Astrocyte (in vitro differentiated cells and primary cell): ENCODE measurements around the gene PSME4. TPM values are rescaled to one million over a fixed set of nuclear protein-coding genes. Genes with fewer than 3 reads are reported as not detected.
"Not testable (repeated sequence)": the region's sequence is repeated elsewhere in the genome, so short reads cannot be mapped to it uniquely, and the experiment has no call there.

Source experiments
- DNase-seq: peaks from one replicate; pipeline ENCODE4 v3.0.0-alpha.2; 2010; ENCODE audit warnings: low read depth
- FAIRE-seq: peaks from 2 replicates; lab custom pipeline; 2011; peaks lifted over from hg19 to GRCh38; lab: Jason Lieb, UNC
- H2AFZ ChIP-seq: 2 replicates; pipeline ENCODE4 v1.6.0; 2012; ENCODE audit warnings: low read depth, low read length, inconsistent platforms
- H3K27ac ChIP-seq: 2 replicates; pipeline ENCODE4 v1.5.1; 2011; ENCODE audit warnings: low read depth, low read length, inconsistent platforms
- H3K27me3 ChIP-seq: 2 replicates; pipeline ENCODE4 v1.6.0; 2011; ENCODE audit warnings: low read length, inconsistent platforms; ENCODE audit not compliant: insufficient read depth
- H3K36me3 ChIP-seq: 2 replicates; pipeline ENCODE4 v1.5.1; 2011; ENCODE audit warnings: low read length, inconsistent platforms; ENCODE audit not compliant: insufficient read depth
- H3K4me1 ChIP-seq: 2 replicates; pipeline ENCODE4 v1.5.1; 2011; ENCODE audit warnings: low read length, inconsistent platforms; ENCODE audit not compliant: insufficient read depth
- H3K4me2 ChIP-seq: 2 replicates; pipeline ENCODE4 v1.6.0; 2012; ENCODE audit warnings: low read length, inconsistent platforms
- H3K4me3 ChIP-seq: 2 replicates; pipeline ENCODE4 v1.5.1; 2011; ENCODE audit warnings: low read depth, mild to moderate bottlenecking, low read length, inconsistent platforms; ENCODE audit not compliant: insufficient read depth
- H3K79me2 ChIP-seq: 2 replicates; pipeline ENCODE4 v1.6.0; 2012; ENCODE audit warnings: mild to moderate bottlenecking, low read length, inconsistent platforms; ENCODE audit not compliant: insufficient read depth
- H3K9ac ChIP-seq: 2 replicates; pipeline ENCODE4 v1.6.0; 2012; ENCODE audit warnings: mild to moderate bottlenecking, low read length, inconsistent platforms
- H3K9me3 ChIP-seq: 2 replicates; pipeline ENCODE4 v1.5.1; 2012; ENCODE audit warnings: low read depth, mild to moderate bottlenecking, low read length, inconsistent platforms; ENCODE audit not compliant: insufficient read depth
- H4K20me1 ChIP-seq: 2 replicates; pipeline ENCODE4 v1.6.0; 2012; ENCODE audit warnings: low read length, inconsistent platforms; ENCODE audit not compliant: insufficient read depth
- H3K27ac Mint-ChIP-seq: one replicate; pipeline ENCODE4 v1.8.0; 2021; ENCODE audit warnings: mild to moderate bottlenecking, mixed read lengths; ENCODE audit not compliant: unreplicated experiment
- H3K27me3 Mint-ChIP-seq: one replicate; pipeline ENCODE4 v1.8.0; 2021; ENCODE audit warnings: low read depth, mixed read lengths; ENCODE audit not compliant: unreplicated experiment
- H3K36me3 Mint-ChIP-seq: one replicate; pipeline ENCODE4 v1.8.0; 2021; ENCODE audit warnings: low read depth, mixed read lengths; ENCODE audit not compliant: unreplicated experiment
- H3K4me1 Mint-ChIP-seq: one replicate; pipeline ENCODE4 v1.8.0; 2021; ENCODE audit warnings: low read depth, mixed read lengths; ENCODE audit not compliant: unreplicated experiment
- H3K4me3 Mint-ChIP-seq: one replicate; pipeline ENCODE4 v1.8.0; 2021; ENCODE audit warnings: mild to moderate bottlenecking, moderate library complexity, mixed read lengths; ENCODE audit not compliant: unreplicated experiment
- H3K9me3 Mint-ChIP-seq: one replicate; pipeline ENCODE4 v1.8.0; 2021; ENCODE audit warnings: mild to moderate bottlenecking, mixed read lengths; ENCODE audit not compliant: unreplicated experiment
- CTCF ChIP-seq: IDR thresholded peaks from 2 replicates; pipeline ENCODE4 v1.5.1; 2011; ENCODE audit warnings: low read depth, mild to moderate bottlenecking, inconsistent platforms, low read length, moderate library complexity; ENCODE audit not compliant: insufficient read depth
- EZH2 ChIP-seq: IDR thresholded peaks from 2 replicates; pipeline ENCODE4 v1.6.1; 2012; ENCODE audit warnings: mild to moderate bottlenecking, low read length, inconsistent platforms; ENCODE audit not compliant: insufficient read depth
- total RNA-seq: library from RNA; stranded (reverse); gene quantifications from 2 replicates; pipeline ENCODE4 v1.2.1, GENCODE V29; 2021

Gene PSME4
- total RNA-seq, 1 donor from 2014 or later = 110 TPM

GRCh38 chr2:53938904-53939303 is 31.9 kb downstream of the PSME4 start:
- H3K9ac ChIP-seq = no peak overlapping the region
- no peak overlapping the region for H3K4me3 ChIP-seq
- peaks cover 36% of the 10 kb centered on the region for H3K79me2 ChIP-seq
- Mint-ChIP-seq H3K4me1 (no peaks in the 10 kb centered on the region), H3K27me3 (no peaks in the 10 kb centered on the region), H3K27ac (no peak overlapping the region), H3K4me3 (no peak overlapping the region), H3K36me3 (peaks cover 6% of the 10 kb centered on the region), H3K9me3 (no peaks in the 10 kb centered on the region)
- peaks cover 4% of the 10 kb centered on the region for H4K20me1 ChIP-seq
- H3K4me1 ChIP-seq = peaks cover 8% of the 10 kb centered on the region
- peaks cover 51% of the 10 kb centered on the region for H3K36me3 ChIP-seq
- no peak for TF ChIP-seq EZH2
- no peak for TF ChIP-seq CTCF
- FAIRE-seq (no peak), DNase-seq (no peak)
- no peak overlapping the region for H3K4me2 ChIP-seq
- no peak overlapping the region for H2AFZ ChIP-seq
- H3K9me3 ChIP-seq = no peaks in the 10 kb centered on the region
- no peak overlapping the region for H3K27ac ChIP-seq
- H3K27me3 ChIP-seq = no peaks in the 10 kb centered on the region

- no peak for DNase-seq
- Histone ChIP-seq H2AFZ (no peak overlapping the region), H3K9ac (no peak overlapping the region), H3K4me2 (no peak overlapping the region), H3K9me3 (no peaks in the 10 kb centered on the region), H3K4me3 (no peak overlapping the region), H4K20me1 (peaks cover 3% of the 10 kb centered on the region), H3K79me2 (peaks cover 16% of the 10 kb centered on the region), H3K36me3 (peaks cover 86% of the 10 kb centered on the region), H3K4me1 (no peaks in the 10 kb centered on the region), H3K27ac (no peak overlapping the region), H3K27me3 (no peaks in the 10 kb centered on the region)
- Mint-ChIP-seq H3K36me3 (peaks cover 10% of the 10 kb centered on the region), H3K27ac (no peak overlapping the region), H3K9me3 (no peaks in the 10 kb centered on the region), H3K27me3 (no peaks in the 10 kb centered on the region), H3K4me3 (no peak overlapping the region), H3K4me1 (no peaks in the 10 kb centered on the region)
- no peak for FAIRE-seq
- TF ChIP-seq EZH2 = no peak
- TF ChIP-seq CTCF = no peak
Measured at GRCh38 chr2:53933329-53933728, 37.5 kb downstream of the PSME4 start.

GRCh38 chr2:53926321-53926720 is 44.5 kb downstream of the PSME4 start:
- not testable (repeated sequence) for H3K9me3 Mint-ChIP-seq, H3K27ac Mint-ChIP-seq, H3K27me3 Mint-ChIP-seq, H3K4me3 Mint-ChIP-seq, H3K4me1 Mint-ChIP-seq, H3K27ac ChIP-seq, H3K9me3 ChIP-seq, H3K4me3 ChIP-seq, H4K20me1 ChIP-seq, FAIRE-seq, H3K4me1 ChIP-seq, H3K9ac ChIP-seq, H3K27me3 ChIP-seq, DNase-seq, H2AFZ ChIP-seq, H3K4me2 ChIP-seq
- Histone ChIP-seq H3K79me2 (peaks cover 14% of the 10 kb centered on the region), H3K36me3 (peaks cover 74% of the 10 kb centered on the region)
- H3K36me3 Mint-ChIP-seq = peaks cover 21% of the 10 kb centered on the region
